Measurements from ENCODE around the gene DIS3L2. TPM values are rescaled to one million over a fixed set of nuclear protein-coding genes. Genes with fewer than 3 reads are reported as not detected.
A peak's percentile ranks its signal among the peaks of the same experiment; 100 is the strongest.

DIS3L2 gene
- total RNA-seq, 4 donors from 2014 or later = 12.8 to 27.3 (median 16.8) TPM

GRCh38 chr2:232351686-232352510 lies 390.4 kb downstream of the DIS3L2 start:
- Histone ChIP-seq H3K27ac (no peak overlapping the region), H3K9me3 (no peaks in the 10 kb centered on the region), H3K36me3 (no peaks in the 10 kb centered on the region), H3K4me3 (peak overlapping the region in 1 of 4 donors; percentile 25), H3K4me1 (peaks cover 0 to 9% of the 10 kb centered on the region in 2 donors), H3K27me3 (peaks cover 46 to 70% (median 66%) of the 10 kb centered on the region in 3 donors)
- TF ChIP-seq POLR2A (IDR thresholded peaks at IDR 0.05) = no peak
- TF ChIP-seq, protein P1, sequence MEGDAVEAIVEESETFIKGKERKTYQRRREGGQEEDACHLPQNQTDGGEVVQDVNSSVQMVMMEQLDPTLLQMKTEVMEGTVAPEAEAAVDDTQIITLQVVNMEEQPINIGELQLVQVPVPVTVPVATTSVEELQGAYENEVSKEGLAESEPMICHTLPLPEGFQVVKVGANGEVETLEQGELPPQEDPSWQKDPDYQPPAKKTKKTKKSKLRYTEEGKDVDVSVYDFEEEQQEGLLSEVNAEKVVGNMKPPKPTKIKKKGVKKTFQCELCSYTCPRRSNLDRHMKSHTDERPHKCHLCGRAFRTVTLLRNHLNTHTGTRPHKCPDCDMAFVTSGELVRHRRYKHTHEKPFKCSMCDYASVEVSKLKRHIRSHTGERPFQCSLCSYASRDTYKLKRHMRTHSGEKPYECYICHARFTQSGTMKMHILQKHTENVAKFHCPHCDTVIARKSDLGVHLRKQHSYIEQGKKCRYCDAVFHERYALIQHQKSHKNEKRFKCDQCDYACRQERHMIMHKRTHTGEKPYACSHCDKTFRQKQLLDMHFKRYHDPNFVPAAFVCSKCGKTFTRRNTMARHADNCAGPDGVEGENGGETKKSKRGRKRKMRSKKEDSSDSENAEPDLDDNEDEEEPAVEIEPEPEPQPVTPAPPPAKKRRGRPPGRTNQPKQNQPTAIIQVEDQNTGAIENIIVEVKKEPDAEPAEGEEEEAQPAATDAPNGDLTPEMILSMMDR (IDR thresholded peaks at IDR 0.05 in 4 of 5, conservative IDR thresholded peaks at IDR 0.05 in 1 of 5) = no peak
- ATAC-seq (no peak), DNase-seq (no peak)
- intact Hi-C loops (cut with DNase I; ENCODE audit: low total_unique reads) = no loop called here
- in situ Hi-C loops (cut with MboI; ENCODE audit: low sequenced_read_pairs in 4 of 4) = no loop called here

DNA sequence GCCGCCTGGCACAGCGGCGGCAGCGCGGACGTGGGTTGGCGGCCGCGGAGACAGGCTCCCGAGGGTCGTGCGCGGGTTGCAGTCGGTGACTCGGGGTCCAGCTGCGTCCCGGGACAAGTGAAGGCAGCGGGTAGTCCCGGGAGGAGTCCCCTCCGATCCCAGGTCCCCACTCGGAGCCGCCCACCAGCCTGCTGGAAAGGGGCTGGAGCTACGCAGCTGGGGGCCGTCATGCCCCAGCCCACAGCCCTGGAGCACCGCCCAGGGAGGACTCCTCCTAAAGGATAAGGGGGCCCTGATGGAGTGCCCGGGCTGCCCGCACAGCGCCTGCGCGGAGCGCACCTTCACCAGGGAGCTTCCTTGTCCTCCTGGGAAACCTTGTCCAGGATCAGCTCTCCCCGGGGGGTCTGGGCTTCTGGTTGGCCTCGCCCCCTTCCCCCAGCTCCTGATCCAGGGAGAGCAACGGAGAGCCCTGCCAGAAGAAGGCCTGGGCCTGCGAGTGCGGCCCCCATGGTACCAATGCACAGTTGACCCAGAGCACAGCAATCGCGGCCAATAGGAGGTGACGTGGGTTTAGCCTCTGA lies 391.1 kb downstream of the DIS3L2 start:
- DNase-seq (no peak), ATAC-seq (no peak)
- Histone ChIP-seq H3K27ac (no peak overlapping the region), H3K4me3 (no peak overlapping the region), H3K27me3 (peaks cover 43 to 66% (median 64%) of the 10 kb centered on the region in 3 donors), H3K36me3 (no peaks in the 10 kb centered on the region), H3K9me3 (no peaks in the 10 kb centered on the region), H3K4me1 (peaks cover 0 to 9% of the 10 kb centered on the region in 2 donors)
- intact Hi-C loops (cut with DNase I; ENCODE audit: low total_unique reads) (no loop called here), in situ Hi-C loops (cut with MboI; ENCODE audit: low sequenced_read_pairs in 4 of 4) (no loop called here)
- no peak for TF ChIP-seq POLR2A (IDR thresholded peaks at IDR 0.05)
- TF ChIP-seq, protein P1 (IDR thresholded peaks at IDR 0.05 in 4 of 5, conservative IDR thresholded peaks at IDR 0.05 in 1 of 5) = no peak

DNA sequence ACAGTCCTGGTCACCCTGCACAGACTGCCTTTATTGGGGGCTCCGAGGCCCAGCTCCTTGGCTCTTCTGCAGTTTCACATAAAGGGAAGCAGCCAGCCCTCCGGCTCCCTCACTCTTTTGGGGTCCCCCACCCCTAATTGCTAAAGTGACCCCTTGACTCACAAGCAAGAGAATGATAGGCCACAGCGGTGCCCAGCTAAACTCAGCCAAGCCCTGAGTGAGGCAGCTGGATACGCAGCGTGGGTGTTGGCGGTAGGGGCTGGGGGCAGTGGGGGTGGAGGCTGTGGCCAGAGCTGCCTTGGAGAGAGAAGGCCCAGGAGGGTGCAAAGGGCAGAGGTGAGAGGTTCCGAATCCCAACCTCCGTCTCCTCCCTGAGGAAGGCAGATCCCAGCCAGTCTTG lies 391.6 kb downstream of the DIS3L2 start:
- TF ChIP-seq POLR2A (IDR thresholded peaks at IDR 0.05) = no peak
- TF ChIP-seq, protein P1 (IDR thresholded peaks at IDR 0.05 in 4 of 5, conservative IDR thresholded peaks at IDR 0.05 in 1 of 5) = no peak
- no peaks in the 10 kb centered on the region for H3K9me3 ChIP-seq
- no peak for ATAC-seq
- intact Hi-C loops (cut with DNase I; ENCODE audit: low total_unique reads) = no loop called here
- no peaks in the 10 kb centered on the region for H3K36me3 ChIP-seq
- in situ Hi-C loops (cut with MboI; ENCODE audit: low sequenced_read_pairs in 4 of 4) = no loop called here
- no peak overlapping the region for H3K4me3 ChIP-seq
- H3K27me3 ChIP-seq = peaks cover 39 to 63% (median 59%) of the 10 kb centered on the region in 3 donors
- DNase-seq = no peak
- no peak overlapping the region for H3K27ac ChIP-seq
- peaks cover 0 to 9% of the 10 kb centered on the region in 2 donors for H3K4me1 ChIP-seq

- Histone ChIP-seq H3K9me3 (no peaks in the 10 kb centered on the region), H3K27me3 (peaks cover 39 to 57% (median 53%) of the 10 kb centered on the region in 3 donors), H3K4me3 (no peak overlapping the region), H3K4me1 (peaks cover 0 to 9% of the 10 kb centered on the region in 2 donors), H3K27ac (no peak overlapping the region), H3K36me3 (no peaks in the 10 kb centered on the region)
- no peak for DNase-seq
- intact Hi-C loops (cut with DNase I; ENCODE audit: low total_unique reads) = no loop called here
- in situ Hi-C loops (cut with MboI; ENCODE audit: low sequenced_read_pairs in 4 of 4) = no loop called here
- ATAC-seq = no peak
- TF ChIP-seq POLR2A (IDR thresholded peaks at IDR 0.05) = no peak
These were observed 392.1 kb downstream of the DIS3L2 start for GRCh38 chr2:232353660-232354059.

DNA sequence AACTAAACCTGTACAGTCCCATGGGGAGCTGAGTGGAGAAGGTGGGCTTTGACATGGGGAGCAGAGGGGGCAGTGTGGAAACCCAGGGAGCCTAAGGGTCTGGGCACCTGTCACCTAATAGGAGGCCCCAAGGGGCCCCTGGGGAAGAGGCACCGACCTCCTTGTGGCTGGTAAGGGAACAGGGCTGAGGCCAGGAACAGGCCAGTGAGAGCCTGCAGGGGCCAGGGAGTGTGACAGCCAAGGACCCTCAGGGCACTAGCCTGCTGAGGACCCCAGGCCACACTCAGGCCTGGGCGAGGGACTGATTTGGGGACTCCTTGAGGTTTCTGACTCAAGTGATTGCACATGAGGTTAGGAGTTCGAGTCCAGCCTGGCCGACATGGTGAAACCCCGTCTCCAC lies 392.6 kb downstream of the DIS3L2 start:
- Histone ChIP-seq H3K27ac (no peak overlapping the region), H3K4me3 (no peak overlapping the region), H3K4me1 (peaks cover 0 to 9% of the 10 kb centered on the region in 2 donors), H3K9me3 (no peaks in the 10 kb centered on the region), H3K36me3 (no peaks in the 10 kb centered on the region), H3K27me3 (peaks cover 39 to 53% (median 49%) of the 10 kb centered on the region in 3 donors)
- DNase-seq = no peak
- no peak for ATAC-seq
- TF ChIP-seq POLR2A (IDR thresholded peaks at IDR 0.05) = no peak
- TF ChIP-seq, protein P1 (IDR thresholded peaks at IDR 0.05 in 4 of 5, conservative IDR thresholded peaks at IDR 0.05 in 1 of 5) = no peak
- in situ Hi-C loops (cut with MboI; ENCODE audit: low sequenced_read_pairs in 4 of 4) = no loop called here
- intact Hi-C loops (cut with DNase I; ENCODE audit: low total_unique reads) = no loop called here

All from gastrocnemius medialis (tissue), 4 donors.